ENCODE results near the gene MDN1.

- TF ChIP-seq CTCF (IDR thresholded peaks at IDR 0.05) = no peak
- no peak for TF ChIP-seq ZFX (IDR thresholded peaks at IDR 0.05; ENCODE audit: borderline replicate concordance)
Observed at GRCh38 chr6:89643406-89643805, 176.2 kb downstream of the MDN1 start.

Measured in 22Rv1 (cell line).